DMS153 treated with DMSO at 0.1 percent for 48 hours (cell line): Measurements from ENCODE around the gene GPR35.
"Not testable (repeated sequence)": the region's sequence is repeated elsewhere in the genome, so short reads cannot be mapped to it uniquely, and the experiment has no call there.

Experiments
- DNase-seq: peaks from one replicate; lab custom pipeline; 2025; ENCODE audit not compliant: unreplicated experiment; lab: John Stamatoyannopoulos, UW

Gene GPR35

DNA sequence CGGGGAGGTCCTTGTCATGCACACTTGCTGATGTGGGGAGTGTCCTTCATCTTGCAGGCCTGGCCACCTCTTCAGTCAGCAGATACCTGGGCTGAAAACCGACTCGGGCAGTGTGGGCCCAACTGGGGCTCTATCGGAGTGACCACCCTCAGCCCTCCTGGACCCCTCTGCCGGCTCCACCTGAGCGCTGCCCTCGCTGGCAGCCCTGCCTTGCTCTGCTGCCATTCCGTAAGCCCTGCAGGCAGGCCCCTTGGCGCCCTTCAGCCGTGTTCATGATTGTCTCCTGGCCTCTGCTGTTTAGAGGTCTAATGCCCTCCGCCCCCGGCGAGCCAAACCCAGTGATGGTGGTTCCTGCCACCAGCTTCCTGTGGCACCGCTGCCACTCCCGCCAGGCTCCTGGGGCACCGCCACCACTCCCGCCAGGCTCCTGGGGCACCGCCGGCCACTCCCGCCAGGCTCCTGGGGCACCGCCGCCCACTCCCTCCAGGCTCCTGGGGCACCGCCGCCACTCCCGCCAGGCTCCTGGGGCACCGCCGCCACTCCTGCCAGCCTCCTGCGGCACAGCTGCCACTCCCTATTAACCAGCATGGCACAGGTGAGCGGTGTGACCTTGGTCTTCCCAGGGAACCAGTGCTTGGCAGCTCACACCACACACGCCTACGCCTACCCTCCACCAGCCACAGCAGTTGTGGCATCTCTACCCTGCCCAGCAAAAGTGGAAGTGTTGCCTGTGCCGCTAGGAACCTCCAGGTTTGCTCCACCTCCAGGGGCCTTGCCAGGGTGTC lies 22.8 kb upstream of the GPR35 start:
- no peak for DNase-seq

DNA sequence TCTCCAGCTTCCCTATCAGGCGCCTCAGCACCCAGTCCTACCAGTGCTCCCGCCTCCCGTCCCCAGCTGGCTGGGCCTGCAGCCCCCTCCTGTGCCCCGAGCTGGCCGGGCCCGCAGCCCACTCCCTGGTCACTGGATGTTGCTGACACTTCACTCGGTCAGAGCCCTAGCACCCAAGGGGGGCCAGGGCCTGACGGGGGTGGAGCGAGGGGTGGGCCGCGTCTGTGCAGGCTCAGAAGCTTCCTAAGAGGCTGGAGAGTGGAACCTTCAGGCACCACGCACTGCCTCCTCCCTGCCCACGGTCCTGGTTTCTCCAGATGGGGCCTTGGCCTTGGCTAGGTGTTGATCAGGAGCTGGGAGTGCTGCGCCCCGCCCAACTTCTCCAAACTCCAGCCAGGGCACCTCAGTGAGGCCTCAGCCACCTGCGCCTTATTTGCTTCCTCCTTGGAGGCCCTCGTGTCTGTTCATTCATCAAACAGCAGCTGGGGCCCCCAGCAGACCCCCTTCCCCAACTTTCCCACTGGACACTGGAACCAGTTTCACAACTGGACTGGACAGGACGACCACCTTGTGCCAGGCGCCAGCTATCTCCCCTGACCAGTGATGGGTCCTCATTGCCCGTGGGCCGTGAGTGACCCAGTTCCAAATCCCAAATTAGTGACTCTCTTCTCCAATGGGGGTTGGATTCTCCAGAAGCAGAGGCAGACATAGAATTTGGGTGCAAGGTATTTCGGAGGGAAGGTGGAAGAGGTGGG lies 22.0 kb upstream of the GPR35 start:
- no peak for DNase-seq

DNA sequence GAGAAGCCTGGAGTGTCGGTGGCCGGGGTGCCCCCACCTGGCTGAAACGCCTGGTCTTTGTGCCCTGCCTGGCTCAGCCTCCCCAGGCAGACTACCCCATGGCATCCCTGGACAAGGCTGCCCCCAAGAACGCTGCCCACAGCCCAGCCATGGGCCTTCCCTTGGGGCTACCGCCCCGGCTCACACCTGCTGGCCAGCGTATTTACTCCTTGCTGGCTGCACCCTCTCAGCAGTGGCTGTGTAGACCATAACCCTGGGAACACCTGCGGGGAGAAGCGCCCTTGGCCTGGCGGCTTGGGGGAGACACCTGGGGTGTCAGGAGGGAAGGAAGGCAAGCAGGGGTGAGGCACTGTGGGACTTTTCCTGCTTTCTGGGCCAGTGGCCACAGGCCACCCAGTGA lies 21.4 kb upstream of the GPR35 start:
- no peak for DNase-seq

DNA sequence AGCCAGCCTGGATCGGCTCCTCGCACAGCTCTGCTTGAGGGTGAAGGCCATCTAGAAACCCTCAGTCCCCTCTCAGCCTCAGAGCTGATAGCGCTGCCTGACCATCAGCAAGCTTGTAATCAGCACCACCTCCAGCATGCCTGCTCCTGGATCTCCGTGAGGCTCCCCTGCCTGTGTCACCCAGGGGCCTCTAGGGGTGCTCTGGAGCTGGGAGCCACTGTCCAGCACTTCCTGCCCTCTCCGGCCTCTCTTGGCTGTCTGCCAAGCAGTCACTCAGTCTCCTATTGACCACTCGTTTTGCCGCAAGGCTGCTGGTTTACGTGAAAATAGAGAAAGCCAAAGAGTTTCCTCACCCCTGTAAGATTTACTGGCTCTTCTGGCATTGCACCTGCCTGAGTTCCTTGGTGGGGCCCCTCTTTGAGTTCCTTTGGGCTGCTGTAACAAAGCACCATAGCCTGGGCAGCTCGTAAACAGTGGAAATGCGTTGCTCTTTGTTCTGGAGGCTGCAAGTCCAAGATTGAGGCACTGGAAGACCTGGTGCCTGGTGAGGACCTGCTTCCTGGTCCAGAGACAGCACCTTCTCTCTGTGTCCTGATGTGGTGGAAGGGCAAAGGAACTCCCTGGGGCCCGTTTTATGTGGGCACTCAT lies 20.9 kb upstream of the GPR35 start:
- no peak for DNase-seq

DNA sequence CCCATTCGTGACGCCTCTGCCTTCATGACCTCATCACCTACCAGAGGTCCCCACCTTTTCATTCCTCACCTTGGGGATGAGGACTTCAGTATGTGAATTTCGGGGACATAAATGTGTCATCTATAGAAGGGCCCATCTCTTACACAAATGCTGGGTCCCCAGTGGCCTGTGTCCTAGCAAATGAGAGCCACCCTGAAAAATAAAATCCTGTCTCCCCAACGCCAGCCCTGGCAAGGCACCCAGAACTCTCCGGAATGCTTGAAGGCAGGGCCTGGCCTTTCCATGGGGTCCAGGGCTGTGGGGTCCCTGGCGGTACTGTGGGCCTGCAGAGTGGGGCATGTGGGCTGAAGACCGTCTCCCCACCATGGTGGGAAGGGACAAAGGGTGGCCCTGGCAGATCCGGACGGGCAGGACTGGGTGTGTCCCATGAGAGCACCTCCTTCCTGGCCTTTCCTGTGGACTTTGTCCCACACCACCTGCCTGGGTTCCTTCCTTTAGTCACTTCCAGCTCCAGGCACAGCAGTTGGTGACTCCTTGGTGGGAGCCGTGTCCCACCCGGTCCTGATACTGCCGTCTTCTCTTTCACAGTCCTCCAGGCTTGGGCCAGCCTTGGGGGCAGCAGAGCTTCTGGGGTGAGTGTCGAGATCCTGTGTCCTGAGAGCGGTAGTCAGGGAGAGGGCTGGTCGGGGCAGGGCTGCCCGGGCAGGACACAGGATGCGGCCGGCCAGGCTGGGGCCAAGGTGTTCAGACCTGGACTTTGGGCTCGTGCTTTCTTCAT lies 20.2 kb upstream of the GPR35 start:
- no peak for DNase-seq

DNA sequence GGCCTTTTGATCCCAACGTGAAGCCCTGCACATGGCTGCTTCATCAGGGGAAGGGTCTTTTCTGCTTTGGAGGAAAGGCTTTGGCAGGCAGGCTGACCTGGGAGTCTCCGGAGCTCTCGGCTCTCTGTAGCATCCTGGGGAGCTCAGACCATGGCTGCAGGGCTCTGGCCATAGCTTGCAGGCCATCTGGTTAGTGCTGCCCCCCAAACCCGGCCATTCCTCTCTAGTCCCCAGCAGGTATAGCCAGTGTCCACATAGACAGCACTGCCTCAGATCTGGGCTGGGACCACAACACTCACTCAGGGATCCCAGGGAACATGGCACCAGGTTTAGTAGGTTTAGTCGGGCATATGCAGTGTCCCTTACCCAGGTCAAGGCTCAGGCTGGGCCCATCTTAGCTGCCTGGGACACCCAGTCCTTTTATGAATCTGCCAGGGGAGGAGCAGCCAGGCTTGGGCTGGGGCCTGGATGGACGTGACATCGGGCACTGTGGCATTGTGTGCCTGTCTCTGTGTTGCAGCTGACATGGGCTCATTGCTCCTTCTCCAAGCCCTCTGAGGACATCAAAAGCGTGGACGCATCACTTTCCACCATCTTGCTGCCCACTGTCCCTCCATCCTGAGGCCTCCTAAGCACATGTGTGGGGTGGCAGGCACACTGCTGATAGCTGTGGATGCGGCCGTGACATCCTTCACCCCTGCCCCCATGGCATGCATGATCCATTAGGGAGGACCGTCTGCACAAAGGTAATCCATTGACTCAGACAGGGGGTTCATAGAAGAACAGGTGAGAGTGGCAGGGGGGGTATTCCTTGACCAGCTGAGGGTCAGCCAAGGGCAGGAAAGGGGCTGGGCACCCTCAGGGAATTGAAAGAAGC lies 19.2 kb upstream of the GPR35 start:
- DNase-seq, result no peak

DNA sequence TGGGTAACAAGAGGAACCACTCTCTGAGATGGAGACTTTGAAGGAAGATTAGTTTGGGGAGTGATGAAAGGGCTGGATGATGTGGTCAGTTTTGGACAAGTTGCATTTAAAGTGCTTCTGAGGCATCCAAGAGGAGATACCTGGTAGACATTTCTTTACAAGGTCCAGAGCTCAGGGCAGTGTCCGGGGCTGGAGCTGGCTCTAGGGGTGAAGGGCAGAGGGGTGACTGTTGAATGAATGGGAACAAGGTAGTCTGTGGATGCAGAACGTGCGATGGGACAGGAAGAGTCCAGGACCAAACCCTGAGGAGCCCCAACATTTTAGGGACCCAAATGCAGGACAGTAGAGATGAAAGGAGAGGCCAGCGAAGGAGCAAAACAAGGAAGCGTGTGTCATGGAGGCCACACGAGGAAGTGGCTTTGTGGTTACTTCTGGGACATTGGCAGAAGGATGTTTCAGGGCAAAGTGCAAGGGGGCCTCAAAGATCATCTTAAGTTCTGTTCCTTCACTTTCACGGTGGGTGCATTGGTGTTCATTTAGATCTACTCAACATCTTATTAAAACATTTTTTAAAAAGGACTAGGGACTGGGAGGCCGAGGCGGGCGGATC lies 13.6 kb upstream of the GPR35 start:
- DNase-seq, result no peak

DNA sequence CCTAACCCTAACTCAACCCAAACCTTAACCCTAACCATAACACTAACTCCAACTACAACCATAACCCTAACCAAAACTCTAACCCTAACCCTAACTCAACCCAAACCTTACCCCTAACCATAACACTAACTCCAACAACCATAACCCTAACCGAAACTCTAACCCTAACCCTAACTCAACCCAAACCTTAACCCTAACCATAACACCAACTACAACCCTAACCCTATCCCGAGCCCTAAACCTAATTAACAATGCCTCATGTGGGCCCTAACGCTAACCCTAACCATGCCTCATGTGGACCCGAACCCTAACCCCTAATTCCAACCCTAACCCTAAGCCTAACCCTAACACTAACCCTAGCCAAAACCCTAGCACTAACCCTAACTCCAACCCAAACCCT lies 11.5 kb upstream of the GPR35 start:
- no peak for DNase-seq

DNA sequence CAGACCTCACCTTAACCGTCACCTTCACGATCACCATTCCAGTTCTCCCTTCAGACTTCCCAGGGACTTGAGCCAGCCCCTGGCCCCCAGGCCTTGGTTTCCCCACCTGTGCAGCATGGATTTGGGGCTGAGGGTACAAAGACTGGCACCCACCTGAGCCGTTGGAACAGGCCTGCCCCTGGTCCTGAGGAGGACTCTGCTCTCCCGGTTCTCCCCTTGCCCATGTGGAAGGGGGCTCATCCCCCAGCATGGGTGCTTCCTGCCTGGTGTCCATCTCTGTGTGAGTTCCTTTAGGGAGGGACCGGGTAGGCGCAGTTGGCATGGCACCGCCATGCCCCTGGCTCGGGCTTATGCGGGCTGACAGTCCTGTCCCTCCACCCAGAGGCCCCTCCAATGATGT lies 10.9 kb upstream of the GPR35 start:
- no peak for DNase-seq

DNA sequence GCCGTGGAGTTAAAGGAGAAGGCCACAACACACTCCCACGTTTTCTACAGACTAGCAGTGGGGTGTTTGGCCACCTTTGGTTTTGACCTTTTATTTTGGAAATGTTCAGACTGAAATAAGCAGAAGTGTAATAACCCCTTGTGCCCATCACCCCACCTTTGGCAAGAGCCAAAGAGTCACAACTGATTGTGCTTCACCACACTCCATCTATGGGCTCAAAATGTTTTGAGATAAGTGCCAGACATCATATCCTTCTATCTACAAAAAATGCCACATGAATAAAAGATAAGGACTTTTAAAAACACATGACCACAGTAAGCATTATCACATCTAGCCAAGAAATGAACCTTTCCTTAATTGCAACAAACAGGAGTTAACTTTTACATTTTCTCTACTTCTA lies 9.9 kb upstream of the GPR35 start:
- no peak for DNase-seq

DNA sequence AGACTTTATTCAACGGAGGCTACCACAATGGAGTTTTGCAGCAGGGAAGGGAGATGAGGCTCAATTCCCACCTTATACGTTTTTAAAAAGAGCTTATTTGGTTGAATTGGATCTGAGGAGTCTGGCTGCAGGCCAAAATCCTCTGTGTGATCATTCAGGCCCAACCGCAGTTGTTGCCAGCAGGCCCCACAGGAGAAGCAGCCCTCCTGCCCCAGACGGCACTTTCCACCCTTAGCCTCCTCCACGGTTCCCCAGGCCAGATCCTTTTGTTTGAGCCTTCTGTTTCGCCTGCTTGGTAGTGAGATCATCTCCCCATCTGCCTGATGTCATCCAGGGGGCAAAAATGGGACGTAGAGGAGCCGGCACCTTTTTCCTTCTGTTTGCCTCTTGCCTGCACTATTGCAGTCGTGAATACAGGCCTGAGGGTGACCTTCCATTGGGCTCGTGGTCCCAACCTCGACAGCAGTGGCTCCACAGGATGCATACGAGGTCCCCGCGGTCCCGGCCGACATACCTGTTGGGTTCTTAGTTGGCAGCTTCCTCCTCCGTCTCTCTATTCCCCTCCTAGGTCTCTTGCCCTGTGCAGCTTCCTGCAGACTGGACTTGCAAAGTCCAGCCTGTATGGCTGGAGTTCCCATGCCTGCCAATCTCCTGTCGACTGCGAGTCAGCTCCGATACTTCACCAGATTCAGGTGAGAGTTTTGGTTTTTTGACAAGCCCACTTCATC lies 9.3 kb upstream of the GPR35 start:
- DNase-seq, result no peak

DNA sequence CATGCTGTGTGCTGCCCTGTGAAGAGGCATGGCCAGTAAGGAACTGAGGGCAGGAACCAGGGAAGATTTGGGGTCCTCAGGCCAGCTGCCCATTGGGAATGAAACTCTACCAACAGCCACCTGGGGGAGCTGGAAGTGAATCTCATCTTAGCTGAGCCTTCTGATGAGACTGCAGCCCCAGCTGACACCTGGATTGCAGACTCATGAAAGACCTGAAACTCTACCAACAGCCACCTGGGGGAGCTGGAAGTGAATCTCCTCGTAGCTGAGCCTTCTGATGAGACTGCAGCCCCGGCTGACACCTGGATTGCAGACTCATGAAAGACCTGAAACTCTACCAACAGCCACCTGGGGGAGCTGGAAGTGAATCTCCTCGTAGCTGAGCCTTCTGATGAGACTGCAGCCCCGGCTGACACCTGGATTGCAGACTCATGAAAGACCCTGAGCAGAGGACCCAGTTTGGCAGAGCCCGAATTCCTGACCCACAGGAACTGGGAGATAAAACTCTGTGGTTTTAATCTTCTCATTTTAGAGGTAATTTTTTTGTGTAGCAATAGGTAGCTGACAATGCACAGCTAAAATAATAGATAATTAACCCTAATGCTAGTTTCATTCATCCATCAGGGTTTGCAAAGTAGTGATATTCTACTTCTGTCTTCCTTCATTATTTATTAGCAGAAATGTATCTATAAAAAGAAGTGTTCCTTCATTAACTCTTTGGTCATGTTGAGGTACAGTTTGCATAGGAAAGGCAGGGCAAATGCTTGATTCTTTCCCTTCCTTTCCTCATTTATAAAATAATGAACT lies 8.2 kb upstream of the GPR35 start:
- not testable (repeated sequence) for DNase-seq

DNA sequence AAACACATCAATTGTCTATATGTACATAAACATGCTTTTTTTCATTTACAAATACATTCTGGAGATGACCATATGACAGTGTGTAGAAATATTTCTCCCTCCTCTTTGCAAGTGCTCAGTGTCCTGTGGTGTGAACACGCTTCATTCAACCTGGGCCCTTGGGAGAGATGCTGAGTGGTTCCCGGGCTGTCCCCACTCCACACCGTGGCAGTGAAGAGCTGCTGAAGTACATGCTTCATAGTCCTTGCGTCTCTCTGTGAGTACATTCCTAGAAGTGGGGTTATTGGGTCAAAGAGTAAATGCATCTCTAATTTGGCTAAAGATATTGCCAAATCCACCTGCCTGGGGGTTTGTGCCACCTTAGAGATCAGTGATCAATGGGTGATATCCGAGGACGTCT lies 6.5 kb upstream of the GPR35 start:
- no peak for DNase-seq

DNA sequence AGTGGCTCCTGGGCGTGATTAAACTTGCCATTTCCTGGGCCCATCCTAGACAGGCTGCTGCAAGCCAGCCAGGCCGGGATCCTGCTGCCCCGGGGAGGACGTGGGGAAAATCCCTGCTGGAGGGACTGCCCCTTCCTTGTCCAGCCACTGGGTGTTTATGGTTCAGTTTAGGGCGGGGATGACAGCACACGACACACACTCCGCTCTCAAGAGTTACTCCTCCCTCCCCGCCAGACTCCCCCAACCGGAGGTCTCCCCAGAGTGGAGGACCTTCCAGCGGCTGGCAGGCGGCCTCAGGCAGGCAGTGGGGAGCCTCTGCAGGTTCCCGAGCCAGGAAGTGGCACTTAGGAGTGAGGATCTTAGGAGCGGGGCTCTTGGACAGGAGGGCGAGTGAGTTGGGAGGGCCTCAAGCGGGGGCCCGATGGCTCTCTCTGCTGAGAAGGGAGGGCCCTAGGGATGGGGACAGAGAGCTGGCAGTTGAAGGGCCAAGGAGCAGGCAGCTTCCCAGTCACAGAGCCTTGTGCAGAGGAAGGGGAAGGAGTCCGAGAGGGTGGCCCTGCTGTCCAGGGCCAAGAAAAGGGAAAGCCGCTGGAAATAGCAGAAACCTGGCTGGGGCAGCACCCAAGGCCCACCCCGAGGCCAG lies 5.7 kb upstream of the GPR35 start:
- DNase-seq, result no peak

DNA sequence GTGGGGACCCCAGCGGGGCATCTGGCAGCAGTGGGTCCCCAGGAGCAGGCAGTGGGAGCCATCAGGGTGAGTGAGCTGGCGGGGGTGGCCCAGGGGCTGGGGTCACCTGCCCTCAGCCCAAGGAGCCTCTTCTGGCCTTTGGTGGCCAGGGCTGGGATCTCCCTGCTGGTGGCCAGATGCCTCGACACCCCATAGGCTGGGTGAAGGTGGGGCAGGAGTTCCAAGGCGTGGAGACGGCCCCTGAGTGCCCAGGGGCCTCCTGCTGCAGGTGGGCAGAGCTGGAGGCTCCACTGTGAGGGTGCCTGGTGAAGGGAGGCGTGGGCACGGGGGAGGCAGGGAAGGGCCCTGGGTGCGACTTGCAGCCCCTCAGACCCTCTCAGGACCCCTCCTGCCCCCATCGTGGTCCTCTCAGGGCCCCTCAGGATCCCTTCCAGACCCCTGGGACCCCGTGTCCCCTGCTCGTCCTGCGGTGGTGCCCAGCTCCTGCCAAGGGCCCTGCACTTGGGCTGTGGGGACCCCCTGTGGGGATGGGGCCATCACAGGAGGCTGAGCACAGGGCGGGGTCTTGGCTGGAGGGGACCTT lies 5.0 kb upstream of the GPR35 start:
- DNase-seq, result no peak

DNA sequence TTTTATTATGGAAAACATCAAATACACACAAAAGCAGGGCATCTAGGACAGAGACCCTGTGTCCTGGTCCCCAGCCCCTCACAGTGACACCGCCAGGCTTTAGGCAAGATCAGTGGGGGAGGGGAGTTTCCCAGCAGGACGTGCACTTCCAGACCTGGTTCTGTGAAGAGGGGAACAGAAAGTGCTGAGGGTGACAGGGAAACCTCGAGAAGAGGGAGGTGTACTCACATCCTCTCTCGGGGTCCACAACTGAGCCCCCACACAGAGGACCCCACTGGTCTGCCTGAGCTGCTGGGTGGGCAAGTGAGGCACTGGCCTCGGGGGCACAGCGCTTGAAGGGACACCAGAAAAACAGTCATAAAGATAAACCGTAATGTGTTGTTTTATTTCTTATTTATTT lies 4.4 kb upstream of the GPR35 start:
- DNase-seq, result no peak

DNA sequence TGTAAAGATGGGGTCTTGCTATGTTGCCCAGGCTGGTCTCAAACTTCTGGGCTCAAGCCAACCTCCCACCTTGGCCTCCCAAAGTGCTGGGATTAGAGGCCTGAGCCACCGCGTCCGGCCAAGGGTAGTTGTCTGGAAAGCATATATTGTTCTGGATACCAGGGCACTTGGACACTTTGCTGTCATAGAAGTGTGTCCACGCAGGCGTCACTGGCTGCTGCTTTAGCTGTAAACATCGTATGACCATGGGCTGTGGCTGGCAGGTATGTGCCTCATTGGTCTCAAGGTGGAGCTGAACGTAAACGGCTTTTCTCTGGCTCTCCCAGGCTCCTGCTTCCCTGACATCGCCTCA lies 3.2 kb upstream of the GPR35 start:
- no peak for DNase-seq
